GM12872 (cell line): ENCODE results near the gene MLLT3.

Experiments used
- CTCF ChIP-seq: IDR thresholded peaks from 3 replicates; pipeline ENCODE4 v1.5.1; 2011; ENCODE audit warnings: low read depth, mild to moderate bottlenecking, low read length, moderate library complexity; ENCODE audit not compliant: insufficient read depth

Gene MLLT3

GRCh38 chr9:20495098-20495497, 127.2 kb downstream of the MLLT3 start:
- TF ChIP-seq CTCF: no peak

GRCh38 chr9:20494035-20494434, 128.3 kb downstream of the MLLT3 start:
- TF ChIP-seq CTCF: no peak

GRCh38 chr9:20492772-20493171, 129.5 kb downstream of the MLLT3 start:
- no peak for TF ChIP-seq CTCF

GRCh38 chr9:20491612-20492011, 130.7 kb downstream of the MLLT3 start:
- TF ChIP-seq CTCF: no peak

GRCh38 chr9:20490246-20490834, 132.0 kb downstream of the MLLT3 start:
- no peak for TF ChIP-seq CTCF

GRCh38 chr9:20488691-20489090, 133.6 kb downstream of the MLLT3 start:
- TF ChIP-seq CTCF: no peak

GRCh38 chr9:20486552-20486951, 135.7 kb downstream of the MLLT3 start:
- no peak for TF ChIP-seq CTCF
